SK-N-SH (cell line): Measurements from ENCODE around the gene TRIM67. TPM values are rescaled to one million over a fixed set of nuclear protein-coding genes. Genes with fewer than 3 reads are reported as not detected.

Experiments used
- CTCF ChIA-PET: fragments of 300-600, 350-600 bp; formaldehyde crosslinking; extraction: SDS; loops from one replicate; lab custom pipeline; 2021; lab: Yijun Ruan, JAX
- POLR2A ChIA-PET: fragments of 350-600 bp; sonication (Branson Sonifier 250); formaldehyde crosslinking; extraction: SDS; loops from one replicate; lab custom pipeline; 2020; ENCODE audit warnings: antibody characterized with exemption, inconsistent platforms; lab: Yijun Ruan, JAX
- DNase-seq: peaks from one replicate; pipeline ENCODE4 v3.0.0; 2012
- H2AFZ ChIP-seq: fragments of 200-600 bp; sonication (generic); 2 replicates; pipeline ENCODE4 v1.8.1; 2016; ENCODE audit warnings: antibody characterized with exemption, mild to moderate bottlenecking, low read depth
- H3F3A ChIP-seq: fragments of 200-600 bp; sonication (generic); replicated peaks from 2 replicates; pipeline ENCODE3; 2016; ENCODE audit warnings: antibody characterized with exemption, mild to moderate bottlenecking; ENCODE audit not compliant: insufficient read depth
- H3K27ac ChIP-seq, 2 experiments: fragments of 200-500 bp in 1 of 2; fragments of 200-600 bp in 1 of 2; sonication (Bioruptor generic) in 1 of 2; sonication (generic), shearing (Covaris generic) in 1 of 2; 2 replicates each; pipeline versions ENCODE4 v1.5.1 to v1.6.1; 2014 to 2016; ENCODE audit warnings: low read depth in 2 of 2, inconsistent platforms in 1 of 2, low read length in 1 of 2, mild to moderate bottlenecking in 1 of 2, mixed read lengths in 1 of 2
- H3K27me3 ChIP-seq: fragments of 200-600 bp; sonication (generic), shearing (Covaris generic); 2 replicates; pipeline ENCODE4 v1.6.1; 2016; ENCODE audit warnings: mixed run types; ENCODE audit not compliant: insufficient read depth
- H3K36me3 ChIP-seq, 2 experiments: fragments of 200-500 bp in 1 of 2; fragments of 200-600 bp in 1 of 2; sonication (Bioruptor generic) in 1 of 2; sonication (generic) in 1 of 2; replicated peaks in 1 of 2; 2 replicates each; pipeline versions ENCODE3 to v1.5.1; 2014 to 2016; ENCODE audit warnings: low read length in 1 of 2, mild to moderate bottlenecking in 1 of 2; ENCODE audit not compliant: insufficient read depth in 2 of 2, control insufficient read depth in 1 of 2
- H3K4me1 ChIP-seq, 2 experiments: fragments of 200-500 bp in 1 of 2; fragments of 200-600 bp in 1 of 2; sonication (Bioruptor generic) in 1 of 2; sonication (generic), shearing (Covaris generic) in 1 of 2; 2 replicates each; pipeline versions ENCODE4 v1.5.1 to v1.6.1; 2014 to 2016; ENCODE audit warnings: low read depth in 1 of 2, low read length in 1 of 2, mixed run types in 1 of 2; ENCODE audit not compliant: insufficient read depth in 2 of 2, control insufficient read depth in 1 of 2
- H3K4me2 ChIP-seq: fragments of 200-600 bp; sonication (generic), shearing (Covaris generic); 2 replicates; pipeline ENCODE4 v1.6.1; 2017; ENCODE audit warnings: mixed run types
- H3K4me3 ChIP-seq, 2 experiments: fragments of 200-500 bp in 1 of 2; fragments of 200-600 bp in 1 of 2; sonication (Bioruptor generic) in 1 of 2; sonication (generic), shearing (Covaris generic) in 1 of 2; 2 replicates each; pipeline versions ENCODE4 v1.5.1 to v1.8.1; 2014 to 2016; ENCODE audit warnings: low read depth in 2 of 2, inconsistent platforms in 1 of 2, low read length in 1 of 2, mild to moderate bottlenecking in 1 of 2, mixed read lengths in 1 of 2, moderate library complexity in 1 of 2
- H3K79me2 ChIP-seq: fragments of 200-600 bp; sonication (generic); 2 replicates; pipeline ENCODE4 v1.8.1; 2017; ENCODE audit warnings: mild to moderate bottlenecking; ENCODE audit not compliant: insufficient read depth
- H3K9ac ChIP-seq: fragments of 200-600 bp; sonication (generic); 2 replicates; pipeline ENCODE4 v1.6.1; 2017; ENCODE audit warnings: mixed run types
- H3K9me2 ChIP-seq: fragments of 200-600 bp; sonication (generic); 2 replicates; pipeline ENCODE4 v1.6.1; 2017; ENCODE audit warnings: mixed run types
- H3K9me3 ChIP-seq: fragments of 200-600 bp; sonication (generic); 2 replicates; pipeline ENCODE4 v1.6.1; 2017; ENCODE audit warnings: mixed run types, mild to moderate bottlenecking, moderate library complexity
- H4K20me1 ChIP-seq: fragments of 200-600 bp; sonication (generic); 2 replicates; pipeline ENCODE4 v1.6.1; 2017; ENCODE audit warnings: mild to moderate bottlenecking, mixed run types; ENCODE audit not compliant: insufficient read depth
- ELF1 ChIP-seq: IDR thresholded peaks from 2 replicates; pipeline ENCODE4 v1.4.0; 2012
- GATA2 ChIP-seq: sonication (generic); formaldehyde crosslinking; IDR thresholded peaks from 2 replicates; pipeline ENCODE4 v1.5.0; 2020; ENCODE audit warnings: mild to moderate bottlenecking, missing genetic modification reagents
- RAD21 ChIP-seq: IDR thresholded peaks from 2 replicates; pipeline ENCODE4 v1.6.1; 2012; ENCODE audit warnings: mild to moderate bottlenecking, low read length
- TAF1 ChIP-seq: IDR thresholded peaks from 2 replicates; pipeline ENCODE4 v1.6.1; 2012; ENCODE audit warnings: low read depth, mild to moderate bottlenecking, low read length, moderate library complexity, borderline replicate concordance
- YY1 ChIP-seq: IDR thresholded peaks from 2 replicates; pipeline ENCODE4 v1.4.0; 2012; ENCODE audit warnings: low read depth, mild to moderate bottlenecking
- WGBS: methylation state at CpG from one replicate; pipeline ENCODE4 v1.1.6; 2017; ENCODE audit warnings: low lambda C conversion rate; 5-methylcytosine and 5-hydroxymethylcytosine counted together
- polyA plus RNA-seq, 3 experiments: library from polyadenylated mRNA; depleted of rRNA; stranded (reverse); fragments of >200 nt; gene quantifications; 2 replicates each; pipeline ENCODE4 v1.2.3, GENCODE V29; 2012
- TF ChIP-seq, protein P1 (sequence below): fragments of 150-350 bp; IDR thresholded peaks from 2 replicates; pipeline ENCODE4 v1.6.1; 2016; ENCODE audit warnings: mild to moderate bottlenecking, low read depth, low read length

Gene TRIM67
- polyA plus RNA-seq, 1 of the 3 experiments (the other 2 are of a cell fraction), result not detected

GRCh38 chr1:231266811-231267322 is 105.0 kb downstream of the TRIM67 start:
- H3K9ac ChIP-seq, result no peak overlapping the region
- H4K20me1 ChIP-seq, result no peaks in the 10 kb centered on the region
- peaks cover 41 to 78% of the 10 kb centered on the region in 2 experiments for H3K36me3 ChIP-seq
- no peaks in the 10 kb centered on the region for H3K9me2 ChIP-seq
- no peaks in the 10 kb centered on the region for H3K4me1 ChIP-seq
- H2AFZ ChIP-seq, result no peak overlapping the region
- no peak for TF ChIP-seq RAD21
- no peak for TF ChIP-seq TAF1
- TF ChIP-seq, protein P1, sequence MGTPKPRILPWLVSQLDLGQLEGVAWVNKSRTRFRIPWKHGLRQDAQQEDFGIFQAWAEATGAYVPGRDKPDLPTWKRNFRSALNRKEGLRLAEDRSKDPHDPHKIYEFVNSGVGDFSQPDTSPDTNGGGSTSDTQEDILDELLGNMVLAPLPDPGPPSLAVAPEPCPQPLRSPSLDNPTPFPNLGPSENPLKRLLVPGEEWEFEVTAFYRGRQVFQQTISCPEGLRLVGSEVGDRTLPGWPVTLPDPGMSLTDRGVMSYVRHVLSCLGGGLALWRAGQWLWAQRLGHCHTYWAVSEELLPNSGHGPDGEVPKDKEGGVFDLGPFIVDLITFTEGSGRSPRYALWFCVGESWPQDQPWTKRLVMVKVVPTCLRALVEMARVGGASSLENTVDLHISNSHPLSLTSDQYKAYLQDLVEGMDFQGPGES, result no peak
- no peak for TF ChIP-seq GATA2
- no peak for TF ChIP-seq ELF1
- TF ChIP-seq YY1, result no peak
- no peak for DNase-seq
- no peaks in the 10 kb centered on the region for H3K79me2 ChIP-seq
- H3F3A ChIP-seq, result no peaks in the 10 kb centered on the region
- H3K27ac ChIP-seq, result no peak overlapping the region
- H3K27me3 ChIP-seq, result no peaks in the 10 kb centered on the region
- ChIA-PET POLR2A (no interaction called here), CTCF (no interaction called here)
- no peak overlapping the region for H3K4me2 ChIP-seq
- WGBS, result 40% methylated on average over 1 of the region's 1 CpG
- H3K9me3 ChIP-seq, result no peaks in the 10 kb centered on the region
- no peak overlapping the region for H3K4me3 ChIP-seq

Other genes starting within 250 kb of the TRIM67 start
- 5.5 and 8.4 TPM in 2 replicates for gene TTC13, start 183.2 kb upstream of the TRIM67 start, polyA plus RNA-seq (2012; rRNA removed)
- gene ARV1, start 183.0 kb upstream of the TRIM67 start, polyA plus RNA-seq (2012; rRNA removed), result 26.7 and 34.7 TPM in 2 replicates
- gene FAM89A, start 121.8 kb upstream of the TRIM67 start, polyA plus RNA-seq (2012; rRNA removed), result 2.7 and 3.9 TPM in 2 replicates
- 14.7 and 18.9 TPM in 2 replicates for gene GNPAT, start 79.2 kb downstream of the TRIM67 start, polyA plus RNA-seq (2012; rRNA removed)
- gene EXOC8, start 175.8 kb downstream of the TRIM67 start, polyA plus RNA-seq (2012; rRNA removed), result 2.1 and 2.5 TPM in 2 replicates
- 13.4 and 17.3 TPM in 2 replicates for gene SPRTN, start 176.2 kb downstream of the TRIM67 start, polyA plus RNA-seq (2012; rRNA removed)